GM10266 (cell line): ENCODE results near the gene FAM180A.

Experiments used
- DNase-seq: peaks from one replicate; pipeline ENCODE4 v3.0.0; 2012; ENCODE audit errors: extremely low spot score
- TF ChIP-seq, protein P1 (sequence below): IDR thresholded peaks from 2 replicates; pipeline ENCODE4 v1.5.1; 2012; ENCODE audit warnings: mild to moderate bottlenecking, low read depth; ENCODE audit not compliant: control insufficient read depth, insufficient read depth; ENCODE audit errors: missing control alignments

FAM180A gene

DNA sequence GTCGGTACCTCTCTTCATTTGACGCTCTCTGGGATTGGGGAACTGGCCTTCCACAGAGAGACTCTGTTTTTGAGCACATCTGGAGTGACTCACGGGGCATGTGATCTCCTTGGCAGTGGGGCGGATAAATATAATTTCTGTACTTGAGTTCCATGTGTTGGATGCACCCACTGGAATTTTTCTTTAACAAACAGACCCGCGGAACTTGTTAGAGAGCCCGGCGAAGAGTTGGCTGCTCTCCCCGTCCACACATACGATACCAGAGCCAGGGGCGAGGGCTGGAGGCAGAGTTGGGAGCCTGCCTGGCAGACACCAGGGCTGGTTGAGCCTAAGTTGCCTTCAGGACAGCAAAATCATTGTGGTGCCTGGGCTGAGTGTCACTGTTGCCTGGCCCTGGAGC, at the start of gene FAM180A:
Gene FAM180A, minus strand, starts transcription at position 44 of the 400 bp plus-strand sequence. CDS start 233 bp downstream, outside the sequence.
- no peak for DNase-seq
- TF ChIP-seq, protein P1, sequence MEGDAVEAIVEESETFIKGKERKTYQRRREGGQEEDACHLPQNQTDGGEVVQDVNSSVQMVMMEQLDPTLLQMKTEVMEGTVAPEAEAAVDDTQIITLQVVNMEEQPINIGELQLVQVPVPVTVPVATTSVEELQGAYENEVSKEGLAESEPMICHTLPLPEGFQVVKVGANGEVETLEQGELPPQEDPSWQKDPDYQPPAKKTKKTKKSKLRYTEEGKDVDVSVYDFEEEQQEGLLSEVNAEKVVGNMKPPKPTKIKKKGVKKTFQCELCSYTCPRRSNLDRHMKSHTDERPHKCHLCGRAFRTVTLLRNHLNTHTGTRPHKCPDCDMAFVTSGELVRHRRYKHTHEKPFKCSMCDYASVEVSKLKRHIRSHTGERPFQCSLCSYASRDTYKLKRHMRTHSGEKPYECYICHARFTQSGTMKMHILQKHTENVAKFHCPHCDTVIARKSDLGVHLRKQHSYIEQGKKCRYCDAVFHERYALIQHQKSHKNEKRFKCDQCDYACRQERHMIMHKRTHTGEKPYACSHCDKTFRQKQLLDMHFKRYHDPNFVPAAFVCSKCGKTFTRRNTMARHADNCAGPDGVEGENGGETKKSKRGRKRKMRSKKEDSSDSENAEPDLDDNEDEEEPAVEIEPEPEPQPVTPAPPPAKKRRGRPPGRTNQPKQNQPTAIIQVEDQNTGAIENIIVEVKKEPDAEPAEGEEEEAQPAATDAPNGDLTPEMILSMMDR, result no peak

DNA sequence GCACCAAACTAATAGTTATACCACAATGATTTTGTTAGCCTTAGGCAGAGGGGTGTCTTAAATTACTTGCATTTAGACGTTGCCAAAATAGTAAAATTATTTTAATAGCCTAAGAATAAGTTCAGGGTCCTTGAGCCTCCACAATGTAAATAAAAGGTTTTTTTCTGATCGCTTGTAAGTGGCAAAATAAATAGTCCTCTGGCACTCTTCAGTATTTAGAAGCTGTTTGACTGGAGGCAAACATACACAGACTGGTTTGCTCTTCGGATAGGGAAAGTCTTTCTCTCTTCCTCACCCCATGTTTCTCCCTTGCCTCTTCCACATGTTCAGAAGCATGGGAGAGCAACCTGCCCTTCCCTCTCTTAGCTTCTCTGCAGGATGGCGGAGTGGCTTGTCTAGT, 49.5 kb upstream of the FAM180A start:
- TF ChIP-seq, protein P1, result no peak
- no peak for DNase-seq

GRCh38 chr7:135795846-135796570, 47.4 kb upstream of the FAM180A start:
- TF ChIP-seq, protein P1, result no peak
- DNase-seq, result no peak

- no peak for DNase-seq
Observed at GRCh38 chr7:135793841-135794240, 45.2 kb upstream of the FAM180A start.

GRCh38 chr7:135792866-135793265, 44.3 kb upstream of the FAM180A start:
- DNase-seq, result no peak
- TF ChIP-seq, protein P1, result no peak

More at GRCh38 chr7:135793841-135794240, 45.2 kb upstream of the FAM180A start:
- TF ChIP-seq, protein P1, result no peak

GRCh38 chr7:135792363-135792668, 43.7 kb upstream of the FAM180A start:
- no peak for DNase-seq
- TF ChIP-seq, protein P1, result no peak

DNA sequence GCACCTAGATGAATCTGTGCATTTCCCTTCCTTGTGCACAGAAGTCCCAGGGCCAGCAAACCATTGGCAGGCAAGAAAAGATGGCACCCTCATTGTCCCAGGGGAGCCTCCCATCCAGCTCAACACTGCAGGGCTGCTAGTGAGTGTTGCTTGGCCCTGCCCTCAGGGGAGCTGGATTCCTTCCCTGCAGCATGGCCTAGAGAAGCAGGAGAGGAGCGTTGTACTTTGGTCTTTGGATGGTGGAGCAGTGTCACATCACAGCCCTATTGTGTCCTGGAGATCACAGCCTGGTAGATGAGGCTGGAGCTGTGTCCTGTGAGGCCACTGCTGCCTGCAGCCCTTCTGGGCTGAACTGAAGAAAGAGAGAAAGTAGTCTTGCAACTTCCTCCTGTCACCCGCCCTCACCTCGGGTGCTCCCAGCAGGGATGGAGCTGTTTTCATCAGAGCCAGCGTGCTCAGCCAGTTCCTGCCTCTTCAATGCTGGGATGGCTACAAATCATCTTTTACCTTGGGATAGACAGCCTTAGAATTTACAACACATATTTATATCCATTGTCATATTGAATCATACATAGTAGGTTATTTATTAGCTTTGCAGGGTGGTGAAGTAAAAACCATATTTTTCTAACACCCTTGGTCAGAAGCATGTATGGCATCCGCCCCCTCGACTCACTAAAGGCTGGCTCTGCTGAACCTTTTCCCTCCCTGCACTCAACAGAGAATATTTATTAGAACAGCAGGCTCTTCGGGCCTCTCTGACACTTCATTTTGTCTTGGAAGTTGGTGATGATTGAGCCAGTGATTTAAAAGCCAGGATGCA, 43.1 kb upstream of the FAM180A start:
- DNase-seq, result no peak
- TF ChIP-seq, protein P1, result no peak
